Suppressor macrophage treated with lipopolysaccharide for 4 hours (primary cell): Measurements from ENCODE around the gene ATG2B.

ENCODE experiments used
- DNase-seq: peaks from one replicate; pipeline ENCODE4 v3.0.0-alpha.2; 2020

The ATG2B gene

DNA sequence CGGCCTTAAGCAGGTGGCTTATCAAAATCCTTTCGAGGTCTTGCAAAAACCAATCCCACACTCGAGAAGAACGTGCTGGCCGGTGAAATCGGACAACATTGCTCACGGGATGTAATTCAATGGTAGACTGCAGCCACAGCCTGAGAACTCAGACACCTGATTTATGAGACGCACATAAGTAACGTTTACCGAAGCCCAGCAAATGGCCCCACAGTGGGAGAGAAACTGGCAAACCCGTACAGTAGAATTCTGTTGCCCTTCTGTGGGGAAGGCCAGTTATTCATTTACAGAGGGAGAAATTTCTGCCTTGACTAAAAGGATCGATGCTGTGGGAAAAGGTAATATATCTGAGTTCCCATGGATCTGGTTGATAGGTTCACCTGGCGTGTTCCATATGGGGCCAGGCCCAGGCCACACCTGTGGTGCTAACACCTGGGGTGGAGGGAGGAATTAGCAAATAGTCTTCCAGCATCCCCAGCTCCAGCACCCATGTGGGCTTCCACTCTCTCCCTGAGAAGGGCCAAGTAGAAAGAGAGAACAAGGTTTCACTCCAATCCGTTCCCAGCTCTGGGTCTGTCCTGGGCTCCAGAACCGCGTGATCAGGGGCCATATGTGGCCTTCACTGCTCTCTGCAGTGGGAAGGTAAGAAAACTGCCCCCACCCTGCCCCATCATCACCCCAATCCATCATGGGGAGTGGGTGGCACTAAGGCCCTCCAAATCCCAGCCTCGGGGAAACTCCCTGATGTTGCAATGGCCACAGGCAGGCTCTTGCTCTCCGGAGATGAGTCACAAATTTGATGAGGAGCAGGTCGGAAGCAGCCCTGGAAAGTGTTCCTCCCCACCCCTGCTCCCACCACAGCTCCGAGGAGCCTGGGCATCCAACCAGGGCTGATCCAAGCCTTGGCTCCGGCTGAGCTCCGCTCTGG, 94.4 kb downstream of the ATG2B start:
- no peak for DNase-seq

DNA sequence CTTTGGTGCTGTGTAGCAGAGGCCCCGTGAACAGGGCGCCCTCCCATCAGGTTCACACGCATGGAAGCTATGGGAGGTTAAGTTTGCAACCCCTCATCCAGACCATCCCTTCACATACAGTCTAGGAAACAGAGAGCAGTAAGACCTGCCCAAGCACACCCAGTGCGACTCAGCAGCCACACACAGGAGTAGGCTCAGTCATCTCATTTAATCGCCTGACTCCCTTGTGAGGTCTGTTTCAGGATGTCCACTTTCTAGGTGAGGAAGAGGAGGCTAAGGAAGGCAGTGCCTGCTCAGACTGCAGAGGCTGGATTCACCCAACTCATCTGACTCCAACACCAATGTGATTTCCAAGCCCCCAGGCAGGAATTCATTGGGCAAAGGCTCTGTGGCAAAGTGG, 95.2 kb downstream of the ATG2B start:
- DNase-seq, result no peak

DNA sequence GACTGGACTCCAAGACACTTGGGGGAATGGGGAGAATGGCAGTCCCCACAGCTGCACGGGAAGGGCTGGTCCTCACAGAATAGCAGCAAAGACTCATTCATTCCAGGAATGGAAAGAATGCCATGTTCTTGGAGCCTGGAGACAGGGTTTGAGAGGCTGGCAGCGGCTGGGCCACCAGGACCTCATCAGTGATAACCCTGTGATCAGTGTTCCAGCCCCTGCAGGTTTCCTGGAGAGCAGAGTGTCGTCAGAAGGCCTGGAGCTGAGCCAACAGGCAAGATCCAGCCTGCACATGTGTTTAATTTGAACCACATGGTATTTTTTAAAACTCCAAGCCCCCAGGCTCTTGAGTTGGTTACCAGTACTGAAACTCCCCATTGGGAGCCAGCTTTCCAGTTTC, 95.8 kb downstream of the ATG2B start:
- DNase-seq, result no peak

DNA sequence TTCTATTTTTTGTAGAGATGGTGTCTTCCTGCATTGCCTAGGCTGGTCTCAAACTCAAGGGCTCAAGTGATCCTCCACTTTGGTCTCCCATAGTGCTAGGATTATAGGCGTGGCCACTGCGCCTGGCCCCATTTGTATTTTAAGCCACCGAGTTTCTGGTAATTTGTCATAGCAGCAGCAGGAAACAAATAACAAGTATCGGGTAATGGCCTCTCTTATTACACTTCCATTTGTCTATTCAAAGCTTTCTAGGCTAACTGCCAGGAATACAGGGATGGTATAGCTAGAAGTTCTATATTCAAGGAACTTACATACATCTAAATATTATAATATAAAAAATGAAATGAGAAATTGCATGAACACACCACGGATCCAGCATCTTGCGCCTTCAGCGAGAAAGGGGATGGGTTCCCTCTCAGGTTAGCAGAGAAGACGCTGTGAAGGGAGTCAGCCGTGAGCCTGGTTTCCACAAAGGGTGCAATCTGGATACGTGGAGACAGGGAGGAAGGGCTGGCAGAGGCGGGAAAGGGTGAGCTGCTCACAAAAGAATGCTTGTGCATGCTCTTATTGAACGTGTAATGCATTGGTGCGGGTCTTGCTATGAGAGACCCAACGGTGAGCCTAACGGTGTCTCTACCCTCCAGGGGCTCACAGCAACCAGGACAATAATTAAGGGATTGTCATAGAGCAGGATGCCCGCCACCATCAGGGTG, 97.6 kb downstream of the ATG2B start:
- no peak for DNase-seq

DNA sequence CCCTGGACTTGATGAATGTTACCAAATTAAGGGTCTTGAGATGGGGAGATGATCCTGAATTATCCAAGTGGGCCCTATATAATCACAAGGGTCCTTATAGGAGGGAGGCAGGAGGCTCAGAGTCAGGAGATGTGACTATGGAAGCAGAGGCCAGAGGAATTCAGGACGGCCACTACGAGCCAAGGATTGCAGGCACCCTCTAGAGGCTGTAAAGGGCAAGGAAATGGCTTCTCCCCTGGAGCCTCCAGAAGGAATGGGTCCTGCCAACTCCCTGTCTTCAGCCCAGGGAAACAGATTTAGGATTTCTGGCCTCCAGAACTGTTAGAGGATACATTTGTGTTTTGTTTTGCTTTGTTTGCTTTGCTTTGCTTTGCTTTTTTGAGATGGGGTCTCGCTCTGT, 98.3 kb downstream of the ATG2B start:
- DNase-seq, result no peak

DNA sequence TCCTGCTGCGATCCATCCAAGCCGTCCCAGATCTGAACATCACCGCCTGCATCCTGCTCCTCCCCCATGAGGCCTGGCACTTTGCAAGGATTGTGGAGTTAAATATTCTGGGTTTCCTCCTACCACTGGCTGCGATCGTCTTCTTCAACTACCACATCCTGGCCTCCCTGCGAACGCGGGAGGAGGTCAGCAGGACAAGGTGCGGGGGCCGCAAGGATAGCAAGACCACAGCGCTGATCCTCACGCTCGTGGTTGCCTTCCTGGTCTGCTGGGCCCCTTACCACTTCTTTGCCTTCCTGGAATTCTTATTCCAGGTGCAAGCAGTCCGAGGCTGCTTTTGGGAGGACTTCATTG, 99.0 kb downstream of the ATG2B start:
- DNase-seq, result no peak

DNA sequence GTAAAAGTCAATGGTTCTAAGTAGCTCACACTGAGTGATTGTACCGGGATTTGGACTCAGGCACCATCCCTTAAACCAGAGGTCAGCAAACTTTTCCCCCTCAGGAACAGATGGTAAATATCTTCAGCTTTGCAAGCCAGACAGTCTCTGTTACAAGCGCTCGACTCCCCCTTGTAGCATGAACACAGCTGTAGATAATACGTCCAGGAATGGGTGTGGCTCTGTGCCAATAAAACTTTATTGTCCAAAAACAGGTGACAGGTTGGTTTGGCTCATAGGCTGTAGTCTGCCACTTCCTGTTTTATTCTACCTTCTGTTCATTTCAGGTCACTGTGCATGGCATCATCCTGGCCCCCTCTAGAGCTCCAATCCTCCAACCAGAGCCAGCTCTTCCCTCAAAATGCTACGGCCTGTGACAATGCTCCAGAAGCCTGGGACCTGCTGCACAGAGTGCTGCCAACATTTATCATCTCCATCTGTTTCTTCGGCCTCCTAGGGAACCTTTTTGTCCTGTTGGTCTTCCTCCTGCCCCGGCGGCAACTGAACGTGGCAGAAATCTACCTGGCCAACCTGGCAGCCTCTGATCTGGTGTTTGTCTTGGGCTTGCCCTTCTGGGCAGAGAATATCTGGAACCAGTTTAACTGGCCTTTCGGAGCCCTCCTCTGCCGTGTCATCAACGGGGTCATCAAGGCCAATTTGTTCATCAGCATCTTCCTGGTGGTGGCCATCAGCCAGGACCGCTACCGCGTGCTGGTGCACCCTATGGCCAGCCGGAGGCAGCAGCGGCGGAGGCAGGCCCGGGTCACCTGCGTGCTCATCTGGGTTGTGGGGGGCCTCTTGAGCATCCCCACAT, 99.6 kb downstream of the ATG2B start:
- DNase-seq, result no peak

DNA sequence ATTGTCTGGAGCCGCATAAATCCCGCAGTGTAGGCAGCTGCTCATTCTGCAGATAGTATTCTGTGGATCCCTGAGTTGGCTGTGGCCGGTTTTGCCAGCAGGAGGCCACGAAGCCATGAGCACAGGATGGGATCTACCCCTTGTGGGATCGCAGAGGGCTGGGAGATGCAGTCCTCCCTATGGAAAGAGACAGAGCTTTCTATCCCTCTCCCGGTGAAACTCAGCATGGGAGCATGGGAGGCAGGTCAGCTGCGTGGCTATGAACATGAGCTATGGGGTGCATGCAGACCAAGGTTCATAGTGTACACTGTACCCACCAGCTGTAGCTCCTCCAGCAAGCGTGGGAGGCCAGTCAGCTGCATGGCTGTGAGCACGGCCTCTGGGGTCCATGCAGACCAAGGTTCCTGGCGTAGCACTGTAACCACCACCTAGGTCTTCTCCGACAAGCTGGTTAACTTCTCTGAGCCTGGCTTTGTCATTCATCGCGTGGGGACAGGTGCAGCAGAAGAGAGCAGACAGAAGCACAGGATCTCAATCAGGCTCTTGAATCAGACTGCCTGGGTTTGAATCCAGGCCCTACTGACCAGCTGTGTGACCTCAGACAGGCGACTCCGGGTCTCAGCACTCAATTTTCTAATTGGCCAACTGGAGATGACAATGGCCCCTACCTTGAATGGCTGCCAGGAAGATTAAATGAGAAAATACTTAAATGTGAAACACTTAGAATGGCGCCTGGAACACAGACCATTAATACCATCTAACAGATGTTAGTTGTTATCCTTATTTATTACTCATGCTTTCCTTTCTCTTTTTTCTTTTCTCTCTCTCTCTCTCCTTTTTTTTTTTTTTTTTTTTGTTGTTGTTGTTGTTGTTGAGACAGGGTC, 101.1 kb downstream of the ATG2B start:
- no peak for DNase-seq

DNA sequence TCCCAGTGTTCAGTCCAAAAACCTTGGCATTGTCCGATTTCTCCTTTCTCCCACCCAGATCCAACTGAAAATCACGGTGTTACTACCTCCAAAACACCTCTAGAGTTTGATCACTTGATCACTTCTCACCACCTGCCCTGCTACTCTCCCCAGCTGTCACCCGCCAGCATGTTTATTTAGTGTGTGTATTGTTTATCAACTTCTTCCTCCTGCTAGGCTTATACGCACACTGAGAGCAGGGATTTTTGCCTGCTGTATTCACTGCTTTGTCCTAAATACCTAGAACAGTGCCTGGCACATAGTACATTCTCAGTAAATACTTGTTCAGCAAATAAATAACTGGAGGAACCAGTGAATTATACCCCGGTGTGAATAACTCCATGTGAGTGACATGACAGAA, 102.1 kb downstream of the ATG2B start:
- DNase-seq, result no peak

DNA sequence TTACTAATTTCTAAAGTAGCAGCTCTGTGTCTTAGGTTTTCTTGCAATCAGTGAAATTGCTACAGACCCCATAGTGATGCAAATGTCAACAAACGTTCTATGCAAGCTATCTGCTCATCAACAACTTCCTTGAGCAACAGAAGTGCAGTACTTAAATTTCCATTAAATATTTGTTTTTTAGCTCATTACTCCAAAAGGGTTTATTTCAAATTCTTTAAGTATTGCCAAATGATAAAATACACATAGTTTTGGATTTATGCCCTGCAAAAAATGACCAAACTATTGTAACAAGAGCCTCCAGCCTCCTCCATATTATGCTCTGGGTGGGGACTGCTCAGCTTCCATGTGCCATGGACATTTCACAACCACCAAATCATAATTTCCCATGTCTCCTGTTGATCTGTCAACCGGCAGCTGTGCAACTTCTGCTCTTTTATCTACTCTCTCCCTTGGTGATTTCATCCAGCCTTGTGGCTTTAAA, 102.8 kb downstream of the ATG2B start:
- peak; percentile 4 for DNase-seq

DNA sequence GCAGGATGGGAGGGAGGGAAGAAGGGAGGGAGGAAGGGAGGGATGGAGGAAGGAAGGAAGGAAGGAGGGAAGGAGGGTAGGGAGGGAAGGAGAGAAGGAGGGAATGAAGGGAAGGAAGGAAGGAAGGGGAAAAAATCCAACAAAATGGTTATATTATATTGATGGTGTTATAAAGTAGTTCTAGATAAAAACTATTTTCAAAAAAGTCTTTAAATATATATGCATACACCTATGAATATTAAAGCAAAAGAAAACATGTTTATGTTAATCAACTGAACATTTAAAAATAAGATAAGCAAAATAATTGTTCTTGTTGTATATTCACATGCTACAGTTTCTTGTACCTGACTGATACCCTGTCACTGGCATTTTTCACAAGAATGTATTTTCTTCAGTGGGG, 105.2 kb downstream of the ATG2B start:
- DNase-seq, result no peak

DNA sequence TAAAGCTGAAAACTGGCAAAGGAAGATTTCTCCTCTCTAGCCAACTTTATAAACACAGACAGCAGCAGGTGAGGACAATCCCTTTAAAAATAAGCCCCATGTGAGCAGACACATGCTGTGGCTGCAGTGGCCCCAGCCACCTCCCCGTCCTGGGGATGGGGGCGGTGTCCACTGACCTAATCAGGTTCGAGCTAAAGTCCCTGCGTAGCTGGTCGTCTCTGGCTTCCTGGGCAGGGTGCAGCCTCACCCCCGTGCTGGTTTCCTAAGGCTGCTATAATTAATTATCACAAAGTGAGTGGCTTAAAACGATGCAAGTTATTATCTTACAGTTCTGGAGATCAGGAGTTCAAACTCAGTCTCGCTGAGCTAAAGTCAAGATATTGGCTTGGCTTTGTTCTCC, 106.1 kb downstream of the ATG2B start:
- no peak for DNase-seq

DNA sequence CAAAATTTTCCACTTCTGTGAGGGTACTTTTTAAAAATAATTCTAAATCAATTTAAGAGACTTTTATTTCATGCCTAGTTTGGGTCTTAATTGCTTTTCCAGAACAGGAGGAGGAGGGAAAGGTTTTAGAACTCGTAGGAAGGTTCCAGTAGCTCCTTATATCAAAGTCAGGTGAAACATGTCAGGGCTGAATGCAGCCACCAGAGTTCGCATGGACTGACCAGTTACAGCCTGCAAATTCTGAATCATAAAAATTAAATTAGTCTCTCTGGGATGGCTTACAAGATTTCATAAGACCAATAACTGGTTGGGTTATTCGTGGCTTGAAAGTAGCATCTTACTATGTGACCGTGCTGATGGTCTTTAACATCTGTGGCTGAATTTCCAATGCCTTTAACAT, 106.7 kb downstream of the ATG2B start:
- DNase-seq, result no peak

DNA sequence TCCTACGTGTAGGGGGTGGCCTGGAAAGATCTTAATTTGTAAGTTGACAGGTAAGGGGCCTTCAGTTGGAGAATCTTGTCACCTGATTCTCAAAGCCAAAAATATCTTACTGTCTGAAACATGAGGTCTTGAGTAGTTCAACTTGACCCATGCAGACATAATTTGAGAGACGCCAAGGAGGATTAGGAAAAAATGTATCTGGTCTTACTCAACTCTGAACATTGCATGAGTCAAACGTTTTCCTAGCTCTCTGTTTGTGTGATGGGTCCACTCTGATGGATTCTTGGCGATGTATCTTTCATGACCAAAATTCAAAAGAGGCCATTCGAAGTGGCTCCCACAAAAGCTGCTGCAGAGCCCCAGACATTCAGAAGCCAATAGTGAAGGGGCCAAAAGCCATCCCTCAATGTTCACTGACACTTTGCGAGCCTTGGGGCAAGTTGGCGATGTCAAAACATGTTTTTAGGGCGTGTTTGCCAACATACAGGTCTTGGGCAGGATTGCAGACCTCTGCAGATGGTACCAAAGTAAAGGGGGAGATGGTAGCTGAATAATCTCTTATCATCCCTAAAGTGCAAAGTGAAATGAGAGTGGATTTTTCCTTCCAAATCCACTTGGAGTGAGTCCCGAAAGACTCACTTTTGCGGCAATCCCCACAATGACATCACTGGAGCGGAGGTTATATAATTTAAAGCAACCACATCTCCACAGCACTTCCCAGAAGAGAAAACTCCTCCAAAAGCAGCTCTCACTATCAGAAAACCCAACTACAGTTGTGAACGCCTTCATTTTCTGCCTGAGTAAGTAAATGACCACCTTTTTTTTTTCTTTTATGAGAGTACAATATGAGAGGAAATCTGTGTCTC, 107.4 kb downstream of the ATG2B start, which contains the start of gene BDKRB1:
Gene BDKRB1 (plus strand): TSS at position 710 of the 866 bp plus-strand sequence. CDS start 7,473 bp downstream, outside the sequence.
- DNase-seq, result no peak

DNA sequence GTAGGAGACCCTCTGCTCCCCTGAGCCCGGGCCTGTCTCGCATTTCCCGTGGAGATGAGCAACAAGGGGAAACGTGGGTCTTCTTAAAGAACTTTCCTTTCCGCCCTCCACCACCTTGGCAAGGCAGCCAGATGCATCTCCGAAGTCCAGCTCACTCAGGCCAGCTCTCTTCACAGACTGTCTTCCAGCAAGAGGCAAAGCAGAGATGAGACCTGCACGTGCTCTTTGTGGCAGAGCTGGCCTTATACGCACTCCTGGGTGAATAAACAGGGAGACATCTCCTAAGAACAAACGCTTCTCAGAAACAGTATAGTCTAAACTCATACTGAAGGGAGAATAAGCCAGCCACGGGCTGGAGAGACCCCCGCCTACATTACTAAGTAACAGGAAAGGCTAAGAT, 108.5 kb downstream of the ATG2B start:
- DNase-seq, result no peak

DNA sequence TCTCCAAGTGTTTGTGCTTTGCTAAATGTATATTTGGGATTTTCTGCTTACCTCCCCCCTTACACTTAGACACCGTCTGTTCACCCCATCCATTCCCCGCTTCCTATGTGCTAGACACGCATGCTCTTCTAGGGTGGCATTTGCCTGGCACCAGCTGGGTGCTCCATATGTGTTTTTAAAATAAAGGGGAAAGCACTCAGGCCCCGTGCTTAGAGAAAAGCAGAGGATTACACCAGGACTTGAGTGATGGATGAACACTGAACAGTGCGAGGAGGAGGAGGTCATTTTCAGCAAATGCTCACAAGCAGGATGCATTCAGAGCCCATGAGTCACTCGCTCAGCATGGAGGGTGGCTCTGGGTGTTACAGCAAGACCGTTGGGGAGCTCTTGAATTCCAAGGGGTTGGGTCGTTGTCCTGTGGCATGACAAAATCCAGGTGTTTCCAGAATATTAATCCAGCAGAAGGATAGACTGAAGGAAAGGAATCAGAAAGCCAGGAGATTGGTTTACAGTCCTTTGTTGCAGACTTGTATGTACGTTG, 110.1 kb downstream of the ATG2B start:
- no peak for DNase-seq

DNA sequence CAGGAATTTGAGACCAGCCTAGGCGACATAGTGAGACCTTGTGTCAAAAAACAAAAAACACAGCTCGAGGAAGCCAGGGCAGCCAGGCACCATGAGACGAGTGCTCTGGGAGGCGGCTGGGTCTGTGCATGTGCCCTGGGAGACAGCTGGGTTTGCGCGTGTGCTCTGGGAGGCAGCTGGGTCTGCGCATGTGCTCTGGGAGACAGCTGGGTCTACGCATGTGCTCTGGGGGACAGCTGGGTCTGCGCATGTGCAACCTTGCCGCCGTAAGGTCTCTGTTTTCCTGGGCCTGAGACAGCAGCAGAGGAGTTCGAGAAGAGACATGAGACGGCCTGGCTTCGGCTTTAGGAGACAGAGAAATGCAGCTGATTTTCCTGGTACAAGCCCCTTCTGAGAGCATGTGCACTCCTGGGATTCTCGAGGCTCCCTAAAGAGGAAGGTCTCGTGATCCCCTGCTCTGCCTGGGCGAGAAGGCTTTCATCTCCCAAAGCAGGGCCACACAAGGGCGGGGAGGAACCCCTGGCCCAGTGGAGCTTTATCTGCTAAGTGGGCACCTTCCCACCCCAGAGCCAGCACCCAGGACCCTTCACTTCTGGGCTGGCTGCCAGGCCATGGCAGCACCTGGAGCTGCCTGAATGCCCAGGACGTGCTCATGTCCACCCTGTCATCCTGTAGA, 110.7 kb downstream of the ATG2B start:
- DNase-seq, result no peak

DNA sequence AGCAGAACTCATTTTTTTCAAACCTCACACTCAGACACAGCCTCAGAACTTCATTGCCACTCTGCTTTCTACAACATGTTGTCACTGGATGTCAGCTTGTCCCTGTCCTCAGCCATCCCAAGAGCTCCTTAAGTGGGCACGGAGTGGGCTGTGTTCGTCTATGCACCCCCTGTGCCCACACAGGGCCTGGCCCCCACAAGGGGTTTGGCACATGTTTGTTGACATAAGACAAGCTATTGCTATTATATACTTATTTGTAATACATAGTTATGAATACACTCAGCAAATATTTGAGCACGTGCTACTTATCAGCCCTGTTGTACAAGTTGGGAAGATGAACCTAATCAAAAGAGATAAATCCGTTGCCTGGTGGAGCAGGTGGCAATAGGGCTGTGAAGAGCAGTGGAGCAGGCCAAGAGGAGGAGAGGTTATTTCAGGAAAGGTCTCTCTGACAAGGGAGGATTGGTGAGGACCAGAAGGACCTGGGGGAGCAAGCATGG, 111.4 kb downstream of the ATG2B start:
- no peak for DNase-seq

DNA sequence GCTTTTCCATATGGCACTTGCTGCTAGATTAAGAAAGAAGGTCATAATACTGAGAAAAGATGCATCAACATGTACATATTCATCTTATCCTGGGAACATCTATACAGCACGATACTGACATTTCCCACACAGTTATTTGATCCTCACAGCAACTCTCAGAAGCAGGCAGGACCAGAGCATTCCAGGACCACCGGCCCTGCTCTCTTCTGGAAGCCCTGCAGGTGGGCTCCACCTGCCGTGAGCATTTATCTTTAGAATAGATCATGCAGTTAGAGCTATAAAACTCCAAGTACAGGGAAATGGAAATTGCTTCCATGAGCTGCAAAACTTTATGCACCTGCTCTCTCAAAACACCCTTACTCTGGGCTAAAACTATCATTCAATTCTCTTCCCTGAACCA, 112.7 kb downstream of the ATG2B start:
- no peak for DNase-seq

DNA sequence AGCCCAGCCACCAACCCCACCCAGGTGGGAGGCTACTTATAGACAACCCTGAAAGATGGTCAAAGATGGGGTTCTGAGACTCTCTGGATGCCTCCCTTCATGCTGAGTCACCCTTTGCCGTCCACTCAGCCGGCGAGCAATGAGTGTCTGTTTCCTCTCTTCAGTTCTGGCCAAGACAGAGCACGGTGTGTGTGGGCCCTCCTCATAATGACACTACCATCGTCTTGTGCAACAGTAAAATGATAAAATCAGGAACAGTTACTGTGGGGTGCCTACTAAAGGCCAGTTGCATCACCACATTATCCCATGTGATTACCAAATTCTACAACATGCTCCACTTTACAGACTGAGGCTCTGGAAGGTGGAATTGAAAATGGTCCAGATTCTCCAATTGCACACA, 114.1 kb downstream of the ATG2B start:
- peak; percentile 80 for DNase-seq
